HG03354 (cell line): Measurements from ENCODE around the gene NECAB3.
A peak's percentile ranks its signal among the peaks of the same experiment; 100 is the strongest.
"Not testable (repeated sequence)": the region's sequence is repeated elsewhere in the genome, so short reads cannot be mapped to it uniquely, and the experiment has no call there.

ENCODE experiments used
- ATAC-seq: cut with Tn5 transposase; IDR thresholded peaks from one replicate; pipeline ENCODE4 v1.9.1; 2021; ENCODE audit warnings: mild to moderate bottlenecking; ENCODE audit not compliant: unreplicated experiment, poor library complexity, severe bottlenecking

Gene NECAB3

GRCh38 chr20:33653900-33654596 is 20.2 kb downstream of the NECAB3 start:
- ATAC-seq: no peak

GRCh38 chr20:33653218-33653899 is 20.9 kb downstream of the NECAB3 start:
- ATAC-seq: no peak

GRCh38 chr20:33651562-33652048 is 22.6 kb downstream of the NECAB3 start:
- ATAC-seq: no peak

GRCh38 chr20:33650753-33651561 is 23.3 kb downstream of the NECAB3 start:
- no peak for ATAC-seq

GRCh38 chr20:33650111-33650752 is 24.0 kb downstream of the NECAB3 start:
- ATAC-seq: no peak

- ATAC-seq: no peak
These were observed 25.0 kb downstream of the NECAB3 start for GRCh38 chr20:33649201-33649681.

- no peak for ATAC-seq
These were observed 25.7 kb downstream of the NECAB3 start for GRCh38 chr20:33648396-33649004.

- peak; percentile 58 for ATAC-seq
These were observed 26.4 kb downstream of the NECAB3 start for GRCh38 chr20:33647603-33648395.

GRCh38 chr20:33646959-33647602 is 27.1 kb downstream of the NECAB3 start:
- ATAC-seq: not testable (repeated sequence)

- no peak for ATAC-seq
These were observed 28.0 kb downstream of the NECAB3 start for GRCh38 chr20:33646191-33646590.

- no peak for ATAC-seq
These were observed 28.8 kb downstream of the NECAB3 start for GRCh38 chr20:33645396-33645795.

GRCh38 chr20:33645072-33645358 is 29.2 kb downstream of the NECAB3 start:
- no peak for ATAC-seq

- no peak for ATAC-seq
These were observed 29.7 kb downstream of the NECAB3 start for GRCh38 chr20:33644313-33645071.

- ATAC-seq: no peak
These were observed 33.9 kb downstream of the NECAB3 start for GRCh38 chr20:33640287-33640686.

- ATAC-seq: no peak
These were observed 37.5 kb downstream of the NECAB3 start for GRCh38 chr20:33636776-33637175.

GRCh38 chr20:33635341-33635740 is 38.9 kb downstream of the NECAB3 start:
- no peak for ATAC-seq

GRCh38 chr20:33631910-33632309 is 42.3 kb downstream of the NECAB3 start:
- not testable (repeated sequence) for ATAC-seq

- ATAC-seq: no peak
These were observed 43.7 kb downstream of the NECAB3 start for GRCh38 chr20:33630507-33630906.
